ENCODE measurements around the gene PRKCH. TPM values are rescaled to one million over a fixed set of nuclear protein-coding genes. Genes with fewer than 3 reads are reported as not detected.

Gene PRKCH
- total RNA-seq, 1 experiment from 2014 or later = 12.4 TPM

GRCh38 chr14:61593330-61593729 lies 272.0 kb downstream of the PRKCH start:
- Mint-ChIP-seq H3K4me3 (ENCODE audit: unreplicated experiment) (no peak overlapping the region), H3K4me1 (ENCODE audit: insufficient read depth, unreplicated experiment) (peaks cover 30% of the 10 kb centered on the region), H3K36me3 (ENCODE audit: insufficient read depth, unreplicated experiment) (no peaks in the 10 kb centered on the region), H3K9me3 (ENCODE audit: unreplicated experiment) (no peaks in the 10 kb centered on the region), H3K27me3 (ENCODE audit: insufficient read depth, unreplicated experiment) (no peaks in the 10 kb centered on the region), H3K27ac (ENCODE audit: low read depth, unreplicated experiment) (no peak overlapping the region)
- DNase-seq (ENCODE audit: unreplicated experiment) = peak; percentile 13
- POLR2A ChIA-PET = interaction anchor here (1.2 kb wide), 2 partner anchors 21 to 55 kb away, joined by 3 read pairs; no protein-coding TSS in a partner anchor
- TF ChIP-seq CTCF (IDR thresholded peaks at IDR 0.05; ENCODE audit: unreplicated experiment) = no peak
- BruUV-seq (replicated peaks) = no TSS peak
- CTCF ChIA-PET = no interaction called here
- intact Hi-C loops (cut with micrococcal nuclease) = no loop called here

GRCh38 chr14:61596990-61597389 lies 275.6 kb downstream of the PRKCH start:
- no peaks in the 10 kb centered on the region for H3K9me3 Mint-ChIP-seq (ENCODE audit: unreplicated experiment)
- CTCF ChIA-PET = interaction anchor here (1.0 kb wide), 1 partner anchor 123 kb away, joined by 3 read pairs; no protein-coding TSS in a partner anchor
- no peak overlapping the region for H3K4me3 Mint-ChIP-seq (ENCODE audit: unreplicated experiment)
- H3K4me1 Mint-ChIP-seq (ENCODE audit: insufficient read depth, unreplicated experiment) = peaks cover 23% of the 10 kb centered on the region
- intact Hi-C loops (cut with micrococcal nuclease) = no loop called here
- H3K27ac Mint-ChIP-seq (ENCODE audit: low read depth, unreplicated experiment) = no peak overlapping the region
- no peak for TF ChIP-seq CTCF (IDR thresholded peaks at IDR 0.05; ENCODE audit: unreplicated experiment)
- DNase-seq (ENCODE audit: unreplicated experiment) = no peak
- no peaks in the 10 kb centered on the region for H3K36me3 Mint-ChIP-seq (ENCODE audit: insufficient read depth, unreplicated experiment)
- no peaks in the 10 kb centered on the region for H3K27me3 Mint-ChIP-seq (ENCODE audit: insufficient read depth, unreplicated experiment)
- BruUV-seq (replicated peaks) = no TSS peak
- POLR2A ChIA-PET = interaction anchor here (1.2 kb wide), 1 partner anchor 11 kb away, joined by 8 read pairs; no protein-coding TSS in a partner anchor

GRCh38 chr14:61598980-61599379 lies 277.6 kb downstream of the PRKCH start:
- no peak for DNase-seq (ENCODE audit: unreplicated experiment)
- ChIA-PET POLR2A (interaction anchor here (1.1 kb wide), 1 partner anchor 29 kb away, joined by 3 read pairs; no protein-coding TSS in a partner anchor), CTCF (no interaction called here)
- H3K4me3 Mint-ChIP-seq (ENCODE audit: unreplicated experiment) = no peak overlapping the region
- no peaks in the 10 kb centered on the region for H3K9me3 Mint-ChIP-seq (ENCODE audit: unreplicated experiment)
- H3K36me3 Mint-ChIP-seq (ENCODE audit: insufficient read depth, unreplicated experiment) = no peaks in the 10 kb centered on the region
- intact Hi-C loops (cut with micrococcal nuclease) = no loop called here
- H3K27me3 Mint-ChIP-seq (ENCODE audit: insufficient read depth, unreplicated experiment) = no peaks in the 10 kb centered on the region
- no peak for TF ChIP-seq CTCF (IDR thresholded peaks at IDR 0.05; ENCODE audit: unreplicated experiment)
- peaks cover 18% of the 10 kb centered on the region for H3K4me1 Mint-ChIP-seq (ENCODE audit: insufficient read depth, unreplicated experiment)
- BruUV-seq (replicated peaks) = no TSS peak
- H3K27ac Mint-ChIP-seq (ENCODE audit: low read depth, unreplicated experiment) = no peak overlapping the region

- intact Hi-C loops (cut with micrococcal nuclease) = no loop called here
- no TSS peak for BruUV-seq (replicated peaks)
- H3K4me3 Mint-ChIP-seq (ENCODE audit: unreplicated experiment) = no peak overlapping the region
- H3K27ac Mint-ChIP-seq (ENCODE audit: low read depth, unreplicated experiment) = no peak overlapping the region
- DNase-seq (ENCODE audit: unreplicated experiment) = no peak
- no peaks in the 10 kb centered on the region for H3K9me3 Mint-ChIP-seq (ENCODE audit: unreplicated experiment)
- no peaks in the 10 kb centered on the region for H3K36me3 Mint-ChIP-seq (ENCODE audit: insufficient read depth, unreplicated experiment)
- TF ChIP-seq CTCF (IDR thresholded peaks at IDR 0.05; ENCODE audit: unreplicated experiment) = no peak
- ChIA-PET POLR2A (no interaction called here), CTCF (no interaction called here)
- H3K4me1 Mint-ChIP-seq (ENCODE audit: insufficient read depth, unreplicated experiment) = peaks cover 8% of the 10 kb centered on the region
- H3K27me3 Mint-ChIP-seq (ENCODE audit: insufficient read depth, unreplicated experiment) = no peaks in the 10 kb centered on the region
Measured at GRCh38 chr14:61599942-61600341, 278.6 kb downstream of the PRKCH start.

Other genes starting within 250 kb of the PRKCH start
- gene TMEM30B, start 40.2 kb upstream of the PRKCH start, total RNA-seq (2022) = 0.09 and 0.22 TPM in 2 replicates

Measured in MCF 10A (cell line).